ENCODE results near the gene ZNRD2.
"Not testable (repeated sequence)": the region's sequence is repeated elsewhere in the genome, so short reads cannot be mapped to it uniquely, and the experiment has no call there.

The ZNRD2 gene

DNA sequence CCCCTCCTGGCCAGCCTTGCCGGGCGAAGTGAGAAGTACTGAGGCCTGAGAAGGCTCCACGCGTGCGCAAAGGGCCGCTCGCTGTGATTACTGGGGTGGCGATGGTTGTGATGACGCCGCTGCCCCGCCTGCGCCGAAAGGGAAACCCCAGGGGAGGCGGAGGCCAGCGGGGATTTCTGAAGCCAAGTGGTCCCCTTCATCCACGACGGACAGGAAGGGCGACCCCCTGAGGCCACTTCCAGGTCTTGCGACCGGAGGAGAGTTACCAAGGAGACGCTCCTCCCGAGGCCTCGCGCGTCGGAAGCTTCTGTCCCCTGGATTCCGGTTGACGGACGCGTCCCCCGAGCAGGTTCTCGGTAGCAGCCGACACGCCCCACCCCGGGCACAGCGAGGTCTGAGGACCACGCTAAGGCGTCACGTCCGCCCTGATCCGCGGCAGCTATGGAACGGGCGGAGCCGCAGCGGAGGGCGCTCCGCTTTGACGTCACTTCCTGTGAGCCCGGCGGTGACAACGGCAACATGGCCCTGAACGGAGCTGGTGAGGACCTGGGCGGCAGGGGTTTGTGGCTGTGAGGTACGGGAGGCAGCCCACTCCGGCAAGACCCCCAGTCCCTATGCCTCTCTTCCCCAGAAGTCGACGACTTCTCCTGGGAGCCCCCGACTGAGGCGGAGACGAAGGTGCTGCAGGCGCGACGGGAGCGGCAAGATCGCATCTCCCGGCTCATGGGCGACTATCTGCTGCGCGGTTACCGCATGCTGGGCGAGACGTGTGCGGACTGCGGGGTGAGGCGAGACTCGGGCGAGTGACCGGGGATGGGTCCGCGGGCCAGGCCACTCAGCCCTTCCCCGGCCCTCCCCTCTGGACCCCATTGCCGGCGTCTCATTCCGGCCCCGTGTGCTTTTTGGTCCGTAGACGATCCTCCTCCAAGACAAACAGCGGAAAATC lies at the start of gene ZNRD2:
TSS of gene ZNRD2 (plus strand) at position 505 of the 946 bp plus-strand sequence. CDS start at position 520, 15 bp downstream.
- Mint-ChIP-seq H3K27me3 (no peaks in the 10 kb centered on the region), H3K4me1 (peaks cover 59% of the 10 kb centered on the region), H3K27ac (peak within 1 kb of the TSS; percentile 99), H3K4me3 (peak within 1 kb of the TSS; percentile 99), H3K9me3 (no peaks in the 10 kb centered on the region), H3K36me3 (peaks cover 5% of the 10 kb centered on the region)

- Mint-ChIP-seq H3K4me3 (peak overlapping the region; percentile 74), H3K27ac (peak overlapping the region; percentile 81), H3K4me1 (peaks cover 39% of the 10 kb centered on the region)
- H3K36me3 Mint-ChIP-seq, H3K27me3 Mint-ChIP-seq, H3K9me3 Mint-ChIP-seq: not testable (repeated sequence)
Observed at GRCh38 chr11:65521777-65522521, 48.3 kb upstream of the ZNRD2 start.

GRCh38 chr11:65522718-65523630 lies 47.3 kb upstream of the ZNRD2 start:
- Mint-ChIP-seq H3K4me1 (peaks cover 45% of the 10 kb centered on the region), H3K27ac (peak overlapping the region; percentile 62), H3K4me3 (peak overlapping the region; percentile 74)
- not testable (repeated sequence) for H3K36me3 Mint-ChIP-seq, H3K9me3 Mint-ChIP-seq, H3K27me3 Mint-ChIP-seq

- not testable (repeated sequence) for H3K27me3 Mint-ChIP-seq, H3K9me3 Mint-ChIP-seq, H3K36me3 Mint-ChIP-seq
- Mint-ChIP-seq H3K27ac (peak overlapping the region; percentile 62), H3K4me1 (peaks cover 46% of the 10 kb centered on the region), H3K4me3 (peak overlapping the region; percentile 74)
Observed at GRCh38 chr11:65523631-65523968, 46.7 kb upstream of the ZNRD2 start.

- Mint-ChIP-seq H3K27me3 (no peaks in the 10 kb centered on the region), H3K9me3 (no peaks in the 10 kb centered on the region), H3K36me3 (no peaks in the 10 kb centered on the region), H3K4me3 (peak overlapping the region; percentile 74), H3K4me1 (peaks cover 52% of the 10 kb centered on the region), H3K27ac (peak overlapping the region; percentile 90)
Observed at GRCh38 chr11:65524014-65524740, 46.1 kb upstream of the ZNRD2 start.

DNA sequence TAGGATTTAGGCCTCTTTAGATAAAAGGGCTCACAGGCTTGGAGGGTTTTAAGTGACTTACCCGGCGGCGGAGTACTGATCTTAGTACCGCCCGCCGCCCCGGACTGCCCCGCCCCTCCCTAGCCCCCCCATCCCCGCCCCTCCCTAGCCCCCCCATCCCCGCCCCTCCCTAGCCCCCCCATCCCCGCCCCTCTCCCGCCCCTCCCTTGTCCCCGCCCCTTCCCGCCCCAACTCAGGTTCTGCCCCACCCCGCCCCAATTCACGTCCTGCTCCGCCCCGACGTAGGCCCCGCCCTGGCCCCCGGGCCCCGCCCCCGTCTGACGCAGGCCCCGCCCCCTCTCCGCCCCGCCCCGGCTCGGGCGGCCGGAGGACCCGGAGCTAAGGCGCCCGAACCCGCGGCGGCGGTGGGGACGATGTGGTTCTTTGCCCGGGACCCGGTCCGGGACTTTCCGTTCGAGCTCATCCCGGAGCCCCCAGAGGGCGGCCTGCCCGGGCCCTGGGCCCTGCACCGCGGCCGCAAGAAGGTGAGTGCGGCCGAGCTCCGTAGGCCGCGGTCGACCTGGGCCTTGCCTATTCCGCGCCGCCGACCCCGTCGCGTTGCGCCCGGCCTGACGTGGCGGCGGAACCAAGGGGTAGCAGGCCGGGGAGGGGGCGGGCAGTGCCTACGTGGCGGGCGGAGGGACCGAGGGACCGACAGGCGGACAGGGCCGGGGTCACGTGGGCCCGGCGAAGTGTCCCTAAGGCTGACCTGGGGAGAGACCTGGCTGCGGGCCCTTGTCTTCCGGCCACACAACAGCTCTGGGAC lies 45.3 kb upstream of the ZNRD2 start, which contains the start of gene SCYL1:
TSS of gene SCYL1 (plus strand) at position 343 of the 805 bp plus-strand sequence. CDS start at position 414, 71 bp downstream.
- Mint-ChIP-seq H3K4me3 (peak within 1 kb of the TSS; percentile 87), H3K27ac (peak within 1 kb of the TSS; percentile 90), H3K27me3 (no peaks in the 10 kb centered on the region), H3K4me1 (peaks cover 56% of the 10 kb centered on the region), H3K9me3 (no peaks in the 10 kb centered on the region), H3K36me3 (no peaks in the 10 kb centered on the region)

- Mint-ChIP-seq H3K9me3 (no peaks in the 10 kb centered on the region), H3K27ac (peak overlapping the region; percentile 39), H3K4me3 (peak overlapping the region; percentile 87), H3K4me1 (peaks cover 60% of the 10 kb centered on the region), H3K36me3 (no peaks in the 10 kb centered on the region), H3K27me3 (no peaks in the 10 kb centered on the region)
Observed at GRCh38 chr11:65525546-65526480, 44.5 kb upstream of the ZNRD2 start.

- no peaks in the 10 kb centered on the region for H3K36me3 Mint-ChIP-seq
- H3K4me3 Mint-ChIP-seq = peak overlapping the region; percentile 64
- peaks cover 57% of the 10 kb centered on the region for H3K4me1 Mint-ChIP-seq
- no peak overlapping the region for H3K27ac Mint-ChIP-seq
- H3K9me3 Mint-ChIP-seq = no peaks in the 10 kb centered on the region
- no peaks in the 10 kb centered on the region for H3K27me3 Mint-ChIP-seq
Observed at GRCh38 chr11:65526744-65527143, 43.5 kb upstream of the ZNRD2 start.

GRCh38 chr11:65528819-65529350 lies 41.4 kb upstream of the ZNRD2 start:
- no peak overlapping the region for H3K4me3 Mint-ChIP-seq
- H3K27ac Mint-ChIP-seq = no peak overlapping the region
- no peaks in the 10 kb centered on the region for H3K27me3 Mint-ChIP-seq
- no peaks in the 10 kb centered on the region for H3K9me3 Mint-ChIP-seq
- H3K36me3 Mint-ChIP-seq = no peaks in the 10 kb centered on the region
- H3K4me1 Mint-ChIP-seq = peaks cover 37% of the 10 kb centered on the region

GRCh38 chr11:65529475-65530156 lies 40.7 kb upstream of the ZNRD2 start:
- Mint-ChIP-seq H3K36me3 (no peaks in the 10 kb centered on the region), H3K4me1 (peaks cover 30% of the 10 kb centered on the region), H3K27ac (no peak overlapping the region), H3K27me3 (no peaks in the 10 kb centered on the region), H3K9me3 (no peaks in the 10 kb centered on the region), H3K4me3 (no peak overlapping the region)

GRCh38 chr11:65530157-65530496 lies 40.1 kb upstream of the ZNRD2 start:
- Mint-ChIP-seq H3K4me1 (peaks cover 29% of the 10 kb centered on the region), H3K9me3 (no peaks in the 10 kb centered on the region), H3K36me3 (no peaks in the 10 kb centered on the region), H3K27ac (no peak overlapping the region), H3K27me3 (no peaks in the 10 kb centered on the region), H3K4me3 (no peak overlapping the region)

- Mint-ChIP-seq H3K27me3 (no peaks in the 10 kb centered on the region), H3K4me1 (peaks cover 19% of the 10 kb centered on the region), H3K27ac (no peak overlapping the region), H3K9me3 (no peaks in the 10 kb centered on the region), H3K36me3 (no peaks in the 10 kb centered on the region), H3K4me3 (no peak overlapping the region)
Observed at GRCh38 chr11:65532388-65533064, 37.8 kb upstream of the ZNRD2 start.
